Measurements from ENCODE around the gene FKBP5. TPM values are rescaled to one million over a fixed set of nuclear protein-coding genes. Genes with fewer than 3 reads are reported as not detected.
"Not testable (repeated sequence)": the region's sequence is repeated elsewhere in the genome, so short reads cannot be mapped to it uniquely, and the experiment has no call there.

FKBP5 gene
- total and polyA plus RNA-seq, 12 donors = 19.7 to 234 (median 119) TPM

DNA sequence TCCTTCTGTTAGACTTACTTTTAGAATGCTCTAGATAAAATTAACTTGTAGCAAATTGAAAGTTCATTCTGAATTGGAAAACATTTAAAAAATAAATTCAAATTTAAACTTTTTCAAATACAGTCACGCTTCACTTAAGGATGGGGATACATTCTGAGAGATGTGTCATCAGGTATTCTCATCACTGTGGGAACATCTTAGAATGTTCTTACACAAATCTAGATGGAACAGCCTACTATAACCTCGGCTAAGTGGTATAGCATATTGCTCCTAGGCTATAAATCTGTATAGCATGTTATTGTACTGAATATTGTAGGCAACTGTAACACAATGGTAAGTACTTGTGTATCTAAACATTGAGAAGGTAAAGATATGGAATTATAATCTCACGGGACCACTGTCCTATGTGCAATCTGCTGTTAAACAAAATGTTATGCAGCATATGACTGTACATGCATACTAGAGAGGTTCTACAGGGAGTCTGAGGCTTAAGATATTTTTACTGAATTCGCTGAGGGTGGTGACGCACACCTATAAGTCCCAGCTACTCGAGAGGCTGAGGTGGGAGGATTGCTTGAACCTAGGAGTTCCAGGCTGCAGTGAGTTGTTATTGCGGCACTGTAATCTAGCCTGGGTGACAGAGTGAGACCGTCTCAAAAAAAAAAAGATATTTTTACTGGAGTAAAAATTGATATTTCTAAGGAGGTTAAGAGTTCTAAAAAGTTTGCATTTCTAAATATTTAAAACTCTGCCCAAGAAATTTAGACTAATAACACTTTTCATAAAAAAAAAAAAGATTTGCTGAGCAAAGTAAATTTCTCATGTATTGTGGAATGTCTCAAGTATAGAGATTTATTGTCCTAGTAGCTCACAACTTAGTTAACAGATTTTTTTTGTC lies 88.7 kb downstream of the FKBP5 start:
- H3K4me1 ChIP-seq (replicated peaks in 1 of 2) = peaks cover 66 to 95% of the 10 kb centered on the region in 2 donors
- TF ChIP-seq, protein P1, sequence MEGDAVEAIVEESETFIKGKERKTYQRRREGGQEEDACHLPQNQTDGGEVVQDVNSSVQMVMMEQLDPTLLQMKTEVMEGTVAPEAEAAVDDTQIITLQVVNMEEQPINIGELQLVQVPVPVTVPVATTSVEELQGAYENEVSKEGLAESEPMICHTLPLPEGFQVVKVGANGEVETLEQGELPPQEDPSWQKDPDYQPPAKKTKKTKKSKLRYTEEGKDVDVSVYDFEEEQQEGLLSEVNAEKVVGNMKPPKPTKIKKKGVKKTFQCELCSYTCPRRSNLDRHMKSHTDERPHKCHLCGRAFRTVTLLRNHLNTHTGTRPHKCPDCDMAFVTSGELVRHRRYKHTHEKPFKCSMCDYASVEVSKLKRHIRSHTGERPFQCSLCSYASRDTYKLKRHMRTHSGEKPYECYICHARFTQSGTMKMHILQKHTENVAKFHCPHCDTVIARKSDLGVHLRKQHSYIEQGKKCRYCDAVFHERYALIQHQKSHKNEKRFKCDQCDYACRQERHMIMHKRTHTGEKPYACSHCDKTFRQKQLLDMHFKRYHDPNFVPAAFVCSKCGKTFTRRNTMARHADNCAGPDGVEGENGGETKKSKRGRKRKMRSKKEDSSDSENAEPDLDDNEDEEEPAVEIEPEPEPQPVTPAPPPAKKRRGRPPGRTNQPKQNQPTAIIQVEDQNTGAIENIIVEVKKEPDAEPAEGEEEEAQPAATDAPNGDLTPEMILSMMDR (IDR thresholded peaks at IDR 0.05) = no peak
- no peak for TF ChIP-seq POLR2A (IDR thresholded peaks at IDR 0.05)

DNA sequence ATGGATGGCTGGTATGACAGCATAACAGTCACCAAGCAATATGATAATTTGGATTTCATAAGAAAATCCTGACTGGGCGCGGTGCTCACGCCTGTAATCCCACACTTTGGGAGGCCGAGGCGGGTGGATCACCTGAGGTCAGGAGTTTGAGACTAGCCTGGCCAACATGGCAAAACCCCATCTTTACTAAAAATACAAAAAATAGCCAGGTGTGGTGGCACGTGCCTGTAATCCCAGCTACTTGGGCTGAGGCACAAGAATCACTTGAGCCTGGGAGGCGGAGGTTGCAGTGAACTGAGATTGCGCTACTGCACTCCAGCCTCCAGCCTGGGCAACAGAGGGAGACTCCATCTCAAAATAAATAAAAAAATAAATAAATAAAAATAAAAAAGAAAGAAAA lies 90.1 kb downstream of the FKBP5 start:
- H3K27ac ChIP-seq = peak overlapping the region in 1 of 5 donors; percentile 90
- WGBS, 4 donors = 95 to 99% (median 97%) methylated on average over 8 of the region's 8 CpGs
- H3K9me3 ChIP-seq (replicated peaks in 1 of 3); H3K4me3 ChIP-seq; H3K27me3 ChIP-seq: not testable (repeated sequence)
- peak in 1 of 7 donors; percentile 53 for DNase-seq
- intact Hi-C loops (cut with DNase I) = loop anchor here in 1 of 2 donors (5.0 kb wide), 1 partner anchor 134 kb away; no protein-coding TSS in a partner anchor
- peaks cover 0 to 34% of the 10 kb centered on the region in 2 donors for H3K36me3 ChIP-seq (replicated peaks in 1 of 2)
- H3K4me1 ChIP-seq (replicated peaks in 1 of 2) = peaks cover 58 to 99% of the 10 kb centered on the region in 2 donors

More for the DNA sequence above, 88.7 kb downstream of the FKBP5 start:
- Histone ChIP-seq H3K27ac (peak overlapping the region; percentile 71 to 96 (median 90)), H3K36me3 (replicated peaks in 1 of 2) (peaks cover 0 to 20% of the 10 kb centered on the region in 2 donors), H3K27me3 (no peaks in the 10 kb centered on the region), H3K4me3 (no peak overlapping the region), H3K9me3 (replicated peaks in 1 of 3) (no peaks in the 10 kb centered on the region)
- WGBS, 4 donors = 71 to 79% (median 73%) methylated on average over 8 of the region's 8 CpGs
- DNase-seq = no peak
- intact Hi-C loops (cut with DNase I) = loop anchor here in 1 of 2 donors (5.0 kb wide), 1 partner anchor 132 kb away; no protein-coding TSS in a partner anchor

DNA sequence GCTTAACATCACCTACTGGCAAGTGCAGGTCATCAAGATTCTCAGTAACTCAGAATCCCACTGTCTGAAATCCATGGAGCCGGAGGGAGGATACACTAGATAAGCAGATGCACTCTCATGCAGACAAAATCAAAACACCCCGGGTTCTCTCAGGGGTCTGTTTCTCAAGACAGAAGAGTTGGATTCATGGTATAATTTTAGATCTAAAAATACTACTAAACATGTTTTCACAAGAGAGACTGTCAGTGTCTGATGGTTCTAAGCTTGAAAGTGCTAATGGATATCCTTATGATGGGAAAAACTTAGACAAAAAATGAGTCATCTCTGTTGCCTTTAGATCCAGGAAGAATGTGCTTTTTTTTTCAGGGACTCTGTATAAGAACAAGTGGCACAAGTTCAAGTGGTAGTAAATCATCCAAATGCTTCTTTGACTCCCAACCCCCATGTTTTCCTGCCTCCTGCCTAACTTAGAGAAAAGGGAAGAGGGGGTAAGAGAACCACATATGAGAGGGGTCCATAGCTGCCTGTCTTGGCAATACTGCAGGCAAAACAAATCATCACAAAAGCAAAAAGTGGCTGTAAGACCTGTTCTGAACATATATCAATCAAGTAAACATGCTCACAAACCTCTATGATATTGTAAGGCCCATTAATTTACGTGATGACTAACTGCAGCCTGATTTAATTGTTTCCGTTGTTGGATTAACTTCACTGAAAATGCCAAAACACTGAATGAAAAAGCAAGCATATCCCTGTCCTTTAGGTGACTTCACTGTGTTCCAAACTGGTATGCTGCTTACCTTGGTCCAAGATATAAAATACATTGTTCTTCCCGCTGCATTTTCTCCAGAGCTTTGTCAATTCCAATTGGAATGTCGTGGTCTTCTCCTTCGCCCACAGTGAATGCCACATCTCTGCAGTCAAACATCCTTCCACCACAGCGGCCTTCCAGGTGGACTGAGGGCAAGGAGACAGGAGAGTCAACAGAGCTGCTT lies 92.0 kb downstream of the FKBP5 start:
- Histone ChIP-seq H3K27ac (peak overlapping the region; percentile 20 to 90 (median 54)), H3K4me1 (replicated peaks in 1 of 2) (peaks cover 56 to 99% of the 10 kb centered on the region in 2 donors), H3K9me3 (replicated peaks in 1 of 3) (no peaks in the 10 kb centered on the region), H3K27me3 (no peaks in the 10 kb centered on the region), H3K36me3 (replicated peaks in 1 of 2) (peaks cover 0 to 38% of the 10 kb centered on the region in 2 donors), H3K4me3 (no peak overlapping the region)
- DNase-seq = no peak
- no peak for TF ChIP-seq POLR2A (IDR thresholded peaks at IDR 0.05)
- TF ChIP-seq, protein P1 (IDR thresholded peaks at IDR 0.05) = no peak
- intact Hi-C loops (cut with DNase I) = loop anchor here in 1 of 2 donors (5.0 kb wide), 1 partner anchor 136 kb away; no protein-coding TSS in a partner anchor
- 48 to 65% (median 52%) methylated on average over 8 of the region's 8 CpGs for WGBS, 4 donors

DNA sequence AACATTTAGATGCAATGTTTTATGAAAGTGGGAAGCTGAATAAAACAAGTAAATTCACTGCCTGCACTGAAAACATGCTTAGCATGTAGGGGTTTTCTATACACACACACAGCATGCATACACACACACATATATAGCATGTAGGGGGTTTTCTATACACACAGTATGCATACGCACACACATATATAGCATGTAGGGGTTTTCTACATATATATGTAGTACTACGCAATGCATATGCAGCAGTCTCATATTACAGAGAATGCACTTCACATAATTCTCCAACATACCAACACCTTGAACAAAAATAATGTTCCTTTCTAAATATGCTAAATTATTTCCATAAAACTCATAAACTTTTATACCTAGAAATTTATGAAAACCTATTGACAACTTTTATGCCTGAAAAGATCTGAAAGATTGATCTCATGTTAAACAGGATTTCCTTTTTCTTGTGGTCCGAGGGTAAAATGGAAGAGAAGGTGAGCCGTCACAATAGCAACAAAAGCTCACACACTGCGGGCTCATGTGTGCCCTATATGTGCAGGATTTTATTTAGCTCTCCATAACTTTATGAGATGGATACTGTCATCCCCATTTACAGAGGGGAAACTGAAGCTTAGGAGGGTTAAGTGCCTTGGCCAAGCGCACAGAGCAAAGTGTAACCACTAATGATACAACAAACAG lies 94.1 kb downstream of the FKBP5 start:
- no peak overlapping the region for H3K4me3 ChIP-seq
- 88 to 92% (median 90%) methylated on average over 6 of the region's 6 CpGs for WGBS, 4 donors
- intact Hi-C loops (cut with DNase I) = loop anchor here in 1 of 2 donors (5.0 kb wide), 1 partner anchor 138 kb away; no protein-coding TSS in a partner anchor
- H3K4me1 ChIP-seq (replicated peaks in 1 of 2) = peaks cover 55 to 99% of the 10 kb centered on the region in 2 donors
- DNase-seq = no peak
- H3K27me3 ChIP-seq = no peaks in the 10 kb centered on the region
- H3K36me3 ChIP-seq (replicated peaks in 1 of 2) = peaks cover 0 to 45% of the 10 kb centered on the region in 2 donors
- H3K27ac ChIP-seq = peak overlapping the region in 1 of 5 donors; percentile 90
- no peaks in the 10 kb centered on the region for H3K9me3 ChIP-seq (replicated peaks in 1 of 3)
- no peak for TF ChIP-seq POLR2A (IDR thresholded peaks at IDR 0.05)
- TF ChIP-seq, protein P1 (IDR thresholded peaks at IDR 0.05) = no peak

All from adrenal gland (tissue), 12 donors.